ENCODE measurements around the gene KRTAP4-11. TPM values are rescaled to one million over a fixed set of nuclear protein-coding genes. Genes with fewer than 3 reads are reported as not detected.
"Not testable (repeated sequence)": the region's sequence is repeated elsewhere in the genome, so short reads cannot be mapped to it uniquely, and the experiment has no call there.

Gene KRTAP4-11
- total RNA-seq, 1 donor from 2014 or later: not detected

- Histone ChIP-seq H3K4me1 (ENCODE audit: control insufficient read depth in 3 of 3, insufficient read depth in 3 of 3, low read length in 3 of 3) (no peaks in the 10 kb centered on the region), H3K27ac (ENCODE audit: low read depth, low read length) (no peak overlapping the region), H3K9me3 (ENCODE audit: control insufficient read depth in 3 of 3, low read length in 3 of 3) (peaks cover 0 to 5% (median 0%) of the 10 kb centered on the region in 3 donors), H3K4me3 (ENCODE audit: low read length in 3 of 3) (no peak overlapping the region), H3K9ac (ENCODE audit: low read depth in 1 of 3, low read length in 3 of 3) (no peak overlapping the region), H3K36me3 (ENCODE audit: control insufficient read depth in 3 of 3, insufficient read depth in 3 of 3, low read length in 3 of 3) (no peaks in the 10 kb centered on the region), H3K27me3 (ENCODE audit: control insufficient read depth in 3 of 3, insufficient read depth in 3 of 3, low read length in 3 of 3) (no peaks in the 10 kb centered on the region)
These were observed 29.5 kb upstream of the KRTAP4-11 start for GRCh38 chr17:41147531-41148204.

GRCh38 chr17:41145261-41145660 is 27.1 kb upstream of the KRTAP4-11 start:
- Histone ChIP-seq H3K36me3 (ENCODE audit: control insufficient read depth in 3 of 3, insufficient read depth in 3 of 3, low read length in 3 of 3) (no peaks in the 10 kb centered on the region), H3K9ac (ENCODE audit: low read depth in 1 of 3, low read length in 3 of 3) (no peak overlapping the region), H3K27me3 (ENCODE audit: control insufficient read depth in 3 of 3, insufficient read depth in 3 of 3, low read length in 3 of 3) (no peaks in the 10 kb centered on the region), H3K9me3 (ENCODE audit: control insufficient read depth in 3 of 3, low read length in 3 of 3) (peaks cover 0 to 5% (median 0%) of the 10 kb centered on the region in 3 donors), H3K27ac (ENCODE audit: low read depth, low read length) (no peak overlapping the region), H3K4me3 (ENCODE audit: low read length in 3 of 3) (no peak overlapping the region), H3K4me1 (ENCODE audit: control insufficient read depth in 3 of 3, insufficient read depth in 3 of 3, low read length in 3 of 3) (no peaks in the 10 kb centered on the region)

- peaks cover 0 to 5% (median 0%) of the 10 kb centered on the region in 3 donors for H3K9me3 ChIP-seq (ENCODE audit: control insufficient read depth in 3 of 3, low read length in 3 of 3)
- H3K9ac ChIP-seq (ENCODE audit: low read depth in 1 of 3, low read length in 3 of 3): no peak overlapping the region
- no peaks in the 10 kb centered on the region for H3K4me1 ChIP-seq (ENCODE audit: control insufficient read depth in 3 of 3, insufficient read depth in 3 of 3, low read length in 3 of 3)
- peaks cover 0 to 2% (median under 1%) of the 10 kb centered on the region in 3 donors for H3K27me3 ChIP-seq (ENCODE audit: control insufficient read depth in 3 of 3, insufficient read depth in 3 of 3, low read length in 3 of 3)
- H3K27ac ChIP-seq (ENCODE audit: low read depth, low read length): no peak overlapping the region
- H3K4me3 ChIP-seq (ENCODE audit: low read length in 3 of 3): no peak overlapping the region
- no peaks in the 10 kb centered on the region for H3K36me3 ChIP-seq (ENCODE audit: control insufficient read depth in 3 of 3, insufficient read depth in 3 of 3, low read length in 3 of 3)
These were observed 26.7 kb upstream of the KRTAP4-11 start for GRCh38 chr17:41144846-41145245.

- no peaks in the 10 kb centered on the region for H3K4me1 ChIP-seq (ENCODE audit: control insufficient read depth in 3 of 3, insufficient read depth in 3 of 3, low read length in 3 of 3)
- no peak overlapping the region for H3K9ac ChIP-seq (ENCODE audit: low read depth in 1 of 3, low read length in 3 of 3)
These were observed 23.2 kb upstream of the KRTAP4-11 start for GRCh38 chr17:41141361-41141760.

GRCh38 chr17:41140360-41141131 is 22.4 kb upstream of the KRTAP4-11 start, which contains the start of gene KRTAP4-6:
TSS of gene KRTAP4-6 (minus strand) at chr17:41140544. CDS start at chr17:41140487, 57 bp downstream.
- peaks cover 0 to 4% (median 3%) of the 10 kb centered on the region in 3 donors for H3K27me3 ChIP-seq (ENCODE audit: control insufficient read depth in 3 of 3, insufficient read depth in 3 of 3, low read length in 3 of 3)
- H3K4me1 ChIP-seq (ENCODE audit: control insufficient read depth in 3 of 3, insufficient read depth in 3 of 3, low read length in 3 of 3): no peaks in the 10 kb centered on the region
- H3K9me3 ChIP-seq (ENCODE audit: control insufficient read depth in 3 of 3, low read length in 3 of 3): peaks cover 0 to 5% (median 0%) of the 10 kb centered on the region in 3 donors
- no peaks in the 10 kb centered on the region for H3K36me3 ChIP-seq (ENCODE audit: control insufficient read depth in 3 of 3, insufficient read depth in 3 of 3, low read length in 3 of 3)
- no peak within 1 kb of the TSS for H3K9ac ChIP-seq (ENCODE audit: low read depth in 1 of 3, low read length in 3 of 3)
- H3K27ac ChIP-seq (ENCODE audit: low read depth, low read length): no peak within 1 kb of the TSS
- no peak within 1 kb of the TSS for H3K4me3 ChIP-seq (ENCODE audit: low read length in 3 of 3)

More at GRCh38 chr17:41141361-41141760, 23.2 kb upstream of the KRTAP4-11 start:
- no peak overlapping the region for H3K4me3 ChIP-seq (ENCODE audit: low read length in 3 of 3)
- H3K27me3 ChIP-seq (ENCODE audit: control insufficient read depth in 3 of 3, insufficient read depth in 3 of 3, low read length in 3 of 3): peaks cover 0 to 4% (median 3%) of the 10 kb centered on the region in 3 donors
- no peak overlapping the region for H3K27ac ChIP-seq (ENCODE audit: low read depth, low read length)
- no peaks in the 10 kb centered on the region for H3K36me3 ChIP-seq (ENCODE audit: control insufficient read depth in 3 of 3, insufficient read depth in 3 of 3, low read length in 3 of 3)
- H3K9me3 ChIP-seq (ENCODE audit: control insufficient read depth in 3 of 3, low read length in 3 of 3): peaks cover 0 to 5% (median 0%) of the 10 kb centered on the region in 3 donors

- not testable (repeated sequence) for H3K27ac ChIP-seq (ENCODE audit: low read depth, low read length); H3K36me3 ChIP-seq (ENCODE audit: control insufficient read depth in 3 of 3, insufficient read depth in 3 of 3, low read length in 3 of 3); H3K9me3 ChIP-seq (ENCODE audit: control insufficient read depth in 3 of 3, low read length in 3 of 3); H3K4me3 ChIP-seq (ENCODE audit: low read length in 3 of 3); H3K27me3 ChIP-seq (ENCODE audit: control insufficient read depth in 3 of 3, insufficient read depth in 3 of 3, low read length in 3 of 3); H3K9ac ChIP-seq (ENCODE audit: low read depth in 1 of 3, low read length in 3 of 3); H3K4me1 ChIP-seq (ENCODE audit: control insufficient read depth in 3 of 3, insufficient read depth in 3 of 3, low read length in 3 of 3)
These were observed 21.7 kb upstream of the KRTAP4-11 start for GRCh38 chr17:41139865-41140264.

- Histone ChIP-seq H3K36me3 (ENCODE audit: control insufficient read depth in 3 of 3, insufficient read depth in 3 of 3, low read length in 3 of 3) (no peaks in the 10 kb centered on the region), H3K9ac (ENCODE audit: low read depth in 1 of 3, low read length in 3 of 3) (no peak overlapping the region), H3K27me3 (ENCODE audit: control insufficient read depth in 3 of 3, insufficient read depth in 3 of 3, low read length in 3 of 3) (no peaks in the 10 kb centered on the region), H3K27ac (ENCODE audit: low read depth, low read length) (no peak overlapping the region), H3K9me3 (ENCODE audit: control insufficient read depth in 3 of 3, low read length in 3 of 3) (no peaks in the 10 kb centered on the region), H3K4me3 (ENCODE audit: low read length in 3 of 3) (no peak overlapping the region), H3K4me1 (ENCODE audit: control insufficient read depth in 3 of 3, insufficient read depth in 3 of 3, low read length in 3 of 3) (no peaks in the 10 kb centered on the region)
These were observed 15.9 kb upstream of the KRTAP4-11 start for GRCh38 chr17:41133880-41134735.

- no peaks in the 10 kb centered on the region for H3K36me3 ChIP-seq (ENCODE audit: control insufficient read depth in 3 of 3, insufficient read depth in 3 of 3, low read length in 3 of 3)
- H3K27me3 ChIP-seq (ENCODE audit: control insufficient read depth in 3 of 3, insufficient read depth in 3 of 3, low read length in 3 of 3): no peaks in the 10 kb centered on the region
- no peak overlapping the region for H3K9ac ChIP-seq (ENCODE audit: low read depth in 1 of 3, low read length in 3 of 3)
- H3K27ac ChIP-seq (ENCODE audit: low read depth, low read length): no peak overlapping the region
- H3K4me1 ChIP-seq (ENCODE audit: control insufficient read depth in 3 of 3, insufficient read depth in 3 of 3, low read length in 3 of 3): no peaks in the 10 kb centered on the region
- H3K9me3 ChIP-seq (ENCODE audit: control insufficient read depth in 3 of 3, low read length in 3 of 3): no peaks in the 10 kb centered on the region
- H3K4me3 ChIP-seq (ENCODE audit: low read length in 3 of 3): no peak overlapping the region
These were observed 13.8 kb upstream of the KRTAP4-11 start for GRCh38 chr17:41131979-41132378.

GRCh38 chr17:41127371-41127770 is 9.2 kb upstream of the KRTAP4-11 start:
- H3K4me1 ChIP-seq (ENCODE audit: control insufficient read depth in 3 of 3, insufficient read depth in 3 of 3, low read length in 3 of 3): no peaks in the 10 kb centered on the region
- no peaks in the 10 kb centered on the region for H3K36me3 ChIP-seq (ENCODE audit: control insufficient read depth in 3 of 3, insufficient read depth in 3 of 3, low read length in 3 of 3)
- no peak overlapping the region for H3K9ac ChIP-seq (ENCODE audit: low read depth in 1 of 3, low read length in 3 of 3)
- no peak overlapping the region for H3K27ac ChIP-seq (ENCODE audit: low read depth, low read length)
- no peak overlapping the region for H3K4me3 ChIP-seq (ENCODE audit: low read length in 3 of 3)
- H3K9me3 ChIP-seq (ENCODE audit: control insufficient read depth in 3 of 3, low read length in 3 of 3): no peaks in the 10 kb centered on the region
- H3K27me3 ChIP-seq (ENCODE audit: control insufficient read depth in 3 of 3, insufficient read depth in 3 of 3, low read length in 3 of 3): peaks cover 0 to 2% (median 0%) of the 10 kb centered on the region in 3 donors

Measured in skeletal muscle tissue (tissue), 4 donors.